Measurements from ENCODE around the gene DGKH.
"Not testable (repeated sequence)": the region's sequence is repeated elsewhere in the genome, so short reads cannot be mapped to it uniquely, and the experiment has no call there.

DGKH gene

GRCh38 chr13:42137856-42138537, 89.5 kb downstream of the DGKH start:
- no peak overlapping the region for H3K4me3 ChIP-seq (replicated peaks; ENCODE audit: low read depth, low read length)
- no peak for TF ChIP-seq CTCF (IDR thresholded peaks at IDR 0.05; ENCODE audit: low read depth, low read length, missing control alignments)
- no peak for DNase-seq (ENCODE audit: extremely low read depth, low read depth)

- no peak overlapping the region for H3K4me3 ChIP-seq (replicated peaks; ENCODE audit: low read depth, low read length)
- no peak for DNase-seq (ENCODE audit: extremely low read depth, low read depth)
Measured at GRCh38 chr13:42140494-42140893, 92.0 kb downstream of the DGKH start.

GRCh38 chr13:42141052-42141451, 92.6 kb downstream of the DGKH start:
- not testable (repeated sequence) for DNase-seq (ENCODE audit: extremely low read depth, low read depth); H3K4me3 ChIP-seq (replicated peaks; ENCODE audit: low read depth, low read length)

More at GRCh38 chr13:42140494-42140893, 92.0 kb downstream of the DGKH start:
- no peak for TF ChIP-seq CTCF (IDR thresholded peaks at IDR 0.05; ENCODE audit: low read depth, low read length, missing control alignments)

GRCh38 chr13:42146359-42146758, 97.9 kb downstream of the DGKH start:
- no peak for DNase-seq (ENCODE audit: extremely low read depth, low read depth)
- H3K4me3 ChIP-seq (replicated peaks; ENCODE audit: low read depth, low read length), result no peak overlapping the region
- no peak for TF ChIP-seq CTCF (IDR thresholded peaks at IDR 0.05; ENCODE audit: low read depth, low read length, missing control alignments)

- H3K4me3 ChIP-seq (replicated peaks; ENCODE audit: low read depth, low read length), result no peak overlapping the region
- no peak for DNase-seq (ENCODE audit: extremely low read depth, low read depth)
- TF ChIP-seq CTCF (IDR thresholded peaks at IDR 0.05; ENCODE audit: low read depth, low read length, missing control alignments), result no peak
Measured at GRCh38 chr13:42148538-42148937, 100.1 kb downstream of the DGKH start.

- no peak overlapping the region for H3K4me3 ChIP-seq (replicated peaks; ENCODE audit: low read depth, low read length)
- no peak for DNase-seq (ENCODE audit: extremely low read depth, low read depth)
- TF ChIP-seq CTCF (IDR thresholded peaks at IDR 0.05; ENCODE audit: low read depth, low read length, missing control alignments), result no peak
Measured at GRCh38 chr13:42149136-42149535, 100.7 kb downstream of the DGKH start.

GRCh38 chr13:42151781-42152180, 103.3 kb downstream of the DGKH start:
- no peak overlapping the region for H3K4me3 ChIP-seq (replicated peaks; ENCODE audit: low read depth, low read length)
- no peak for TF ChIP-seq CTCF (IDR thresholded peaks at IDR 0.05; ENCODE audit: low read depth, low read length, missing control alignments)
- DNase-seq (ENCODE audit: extremely low read depth, low read depth), result no peak
